IMR-90 (cell line): ENCODE data around the gene USH2A. TPM values are rescaled to one million over a fixed set of nuclear protein-coding genes. Genes with fewer than 3 reads are reported as not detected.

Experiments
- ATAC-seq: fragments of 200-7000 bp; cut with Tn5 transposase; 2 replicates; pipeline ENCODE4 v1.9.1; 2020; ENCODE audit warnings: low read depth, mild to moderate bottlenecking, moderate library complexity
- BruUV-seq: library from RNA; stranded (reverse); fragments of 400-500 nt; replicated peaks from 2 replicates; lab custom pipeline; 2021; lab: Mats Ljungman, UMichigan
- CTCF ChIA-PET: fragments of 300-600 bp; formaldehyde crosslinking; extraction: SDS; loops from one replicate; lab custom pipeline; 2021; ENCODE audit warnings: antibody characterized with exemption; lab: Yijun Ruan, JAX
- POLR2A ChIA-PET: fragments of 300-600 bp; sonication (Branson Sonifier 250); formaldehyde crosslinking; loops from one replicate; lab custom pipeline; 2022; ENCODE audit warnings: antibody characterized with exemption; ENCODE audit not compliant: unreplicated experiment; lab: Charles Lee
- DNase-seq: peaks from one replicate; pipeline ENCODE4 v3.0.0; 2013
- H2AFZ ChIP-seq: replicated peaks from 2 replicates; pipeline ENCODE3; 2013; ENCODE audit warnings: low read length, mild to moderate bottlenecking; ENCODE audit not compliant: poor library complexity
- H2AK5ac ChIP-seq: 2 replicates; pipeline ENCODE4 v1.6.1; 2013; ENCODE audit warnings: low read depth, low read length, inconsistent platforms
- H2AK9ac ChIP-seq: replicated peaks from 2 replicates; pipeline ENCODE3; 2013; ENCODE audit warnings: mild to moderate bottlenecking, low read depth, low read length, moderate library complexity; ENCODE audit not compliant: poor library complexity
- H2BK120ac ChIP-seq: 2 replicates; pipeline ENCODE4 v1.6.1; 2013; ENCODE audit warnings: low read depth, low read length, inconsistent platforms
- H2BK15ac ChIP-seq: 3 replicates; pipeline ENCODE4 v1.6.1; 2013; ENCODE audit warnings: low read depth, low read length, inconsistent platforms
- H2BK20ac ChIP-seq: 2 replicates; pipeline ENCODE4 v1.6.1; 2013; ENCODE audit warnings: low read depth, mild to moderate bottlenecking, inconsistent platforms, low read length, moderate library complexity
- H2BK5ac ChIP-seq: 2 replicates; pipeline ENCODE4 v1.6.1; 2013; ENCODE audit warnings: mild to moderate bottlenecking, low read depth, low read length, inconsistent platforms; ENCODE audit not compliant: poor library complexity, severe bottlenecking
- H3K14ac ChIP-seq: replicated peaks from 2 replicates; pipeline ENCODE4 v1.6.1; 2013; ENCODE audit warnings: low read depth, low read length, inconsistent platforms
- H3K18ac ChIP-seq: 2 replicates; pipeline ENCODE4 v1.6.1; 2013; ENCODE audit warnings: low read depth, low read length, control low read depth
- H3K23ac ChIP-seq: 2 replicates; pipeline ENCODE4 v1.6.1; 2013; ENCODE audit warnings: low read depth, low read length, inconsistent platforms
- H3K27ac ChIP-seq: 2 replicates; pipeline ENCODE4 v1.5.1; 2013; ENCODE audit warnings: mild to moderate bottlenecking, control low read depth, low read length; ENCODE audit not compliant: insufficient read depth
- H3K27me3 ChIP-seq: 2 replicates; pipeline ENCODE4 v1.6.1; 2013; ENCODE audit warnings: low read length; ENCODE audit not compliant: control insufficient read depth, insufficient read depth
- H3K36me3 ChIP-seq: 2 replicates; pipeline ENCODE4 v1.6.1; 2013; ENCODE audit warnings: low read length, mixed read lengths; ENCODE audit not compliant: control insufficient read depth, insufficient read depth
- H3K4ac ChIP-seq: 2 replicates; pipeline ENCODE4 v1.6.1; 2013; ENCODE audit warnings: low read depth, low read length, inconsistent platforms
- H3K4me1 ChIP-seq: 2 replicates; pipeline ENCODE4 v1.6.1; 2013; ENCODE audit warnings: low read length, mixed read lengths; ENCODE audit not compliant: control insufficient read depth, insufficient read depth
- H3K4me2 ChIP-seq: 2 replicates; pipeline ENCODE4 v1.6.1; 2013; ENCODE audit warnings: low read depth, mild to moderate bottlenecking, control low read depth, low read length, moderate library complexity
- H3K4me3 ChIP-seq: 2 replicates; pipeline ENCODE4 v1.5.1; 2013; ENCODE audit warnings: low read depth, mild to moderate bottlenecking, control low read depth, low read length, moderate library complexity; ENCODE audit not compliant: insufficient read depth
- H3K56ac ChIP-seq: 2 replicates; pipeline ENCODE4 v1.6.1; 2013; ENCODE audit warnings: low read length, inconsistent platforms; ENCODE audit not compliant: insufficient read depth; ENCODE audit errors: extremely low read depth
- H3K79me1 ChIP-seq, 2 experiments: 2 replicates each; pipeline ENCODE4 v1.6.1; 2013; ENCODE audit warnings: low read length in 2 of 2, inconsistent platforms in 1 of 2, low read depth in 1 of 2
- H3K9ac ChIP-seq: 2 replicates; pipeline ENCODE4 v1.6.1; 2013; ENCODE audit warnings: low read depth, low read length, control low read depth
- H3K9me1 ChIP-seq: 2 replicates; pipeline ENCODE4 v1.6.1; 2013; ENCODE audit warnings: low read length, inconsistent platforms; ENCODE audit not compliant: insufficient read depth
- H3K9me3 ChIP-seq: 2 replicates; pipeline ENCODE4 v1.6.1; 2013; ENCODE audit warnings: low read length; ENCODE audit not compliant: control insufficient read depth, insufficient read depth
- H4K20me1 ChIP-seq: 2 replicates; pipeline ENCODE4 v1.6.1; 2013; ENCODE audit warnings: low read length, inconsistent platforms; ENCODE audit not compliant: insufficient read depth
- H4K5ac ChIP-seq: 2 replicates; pipeline ENCODE4 v1.6.1; 2013; ENCODE audit warnings: mild to moderate bottlenecking, low read depth, low read length, control low read depth
- H4K8ac ChIP-seq, 2 experiments: 2 replicates each; pipeline ENCODE4 v1.6.1; 2013; ENCODE audit warnings: low read depth in 2 of 2, low read length in 2 of 2, control low read depth in 1 of 2, inconsistent platforms in 1 of 2
- H4K91ac ChIP-seq: 2 replicates; pipeline ENCODE4 v1.6.1; 2013; ENCODE audit warnings: low read depth, low read length, inconsistent platforms; ENCODE audit not compliant: insufficient read depth
- CEBPB ChIP-seq: IDR thresholded peaks from 2 replicates; pipeline ENCODE4 v1.6.1; 2012; ENCODE audit warnings: low read depth, low read length, improper control_type of control experiment
- POLR2A ChIP-seq: IDR thresholded peaks from 2 replicates; pipeline ENCODE4 v1.6.1; 2012; ENCODE audit warnings: mild to moderate bottlenecking, low read depth, low read length
- WGBS, 2 experiments: methylation state at CpG; one replicate each; pipeline versions ENCODE4 v1.1.5 to v1.1.7; 2013; ENCODE audit warnings: missing lambda C conversion rate in 2 of 2; ENCODE audit not compliant: insufficient read length in 1 of 2; ENCODE audit errors: extremely low coverage in 2 of 2; 5-methylcytosine and 5-hydroxymethylcytosine counted together
- dilution Hi-C: fragments of 300-500 bp; cut with HindIII; formaldehyde crosslinking; loops from one replicate; pipeline ENCODE4 v1.14.3; 2018; ENCODE audit warnings: low sequenced_read_pairs; ENCODE audit not compliant: unreplicated experiment
- in situ Hi-C: fragments of 300-500 bp; cut with MboI; formaldehyde crosslinking; loops from 3 replicates; pipeline ENCODE4 v1.14.3; 2019; ENCODE audit warnings: low sequenced_read_pairs, inconsistent platforms, mixed read lengths
- intact Hi-C: fragments of 100-400 bp; cut with micrococcal nuclease; formaldehyde crosslinking; loops from 2 replicates; pipeline ENCODE4 v1.10.0; 2022
- polyA plus RNA-seq, 3 experiments: library from polyadenylated mRNA; depleted of rRNA; stranded (reverse); fragments of >200 nt; gene quantifications; 2 replicates each; pipeline ENCODE4 v1.2.3, GENCODE V29; 2012; ENCODE audit warnings: low replicate concordance in 1 of 3
- total RNA-seq: library from RNA; depleted of rRNA; stranded (reverse); fragments of >200 nt; gene quantifications from 2 replicates; pipeline ENCODE4 v1.2.3, GENCODE V29; 2012

The USH2A gene
- total and polyA plus RNA-seq, 2 of the 4 experiments (the other 2 are of a cell fraction), result under 0.01 to 0.02 TPM

- Histone ChIP-seq H3K27ac (no peak overlapping the region), H3K23ac (no peak overlapping the region), H2AK5ac (no peak overlapping the region), H3K18ac (no peak overlapping the region), H3K4me2 (no peak overlapping the region), H4K20me1 (no peaks in the 10 kb centered on the region), H3K56ac (no peak overlapping the region), H3K14ac (no peak overlapping the region), H2BK5ac (no peak overlapping the region), H2AFZ (no peak overlapping the region), H2BK120ac (no peak overlapping the region), H2BK15ac (no peak overlapping the region), H4K5ac (no peak overlapping the region), H3K4ac (no peak overlapping the region), H3K27me3 (no peaks in the 10 kb centered on the region), H3K4me3 (no peak overlapping the region), H3K36me3 (no peaks in the 10 kb centered on the region), H3K9ac (no peak overlapping the region), H3K79me1 (no peaks in the 10 kb centered on the region), H4K8ac (no peak overlapping the region), H4K91ac (no peak overlapping the region), H2AK9ac (no peak overlapping the region), H2BK20ac (no peak overlapping the region), H3K4me1 (peaks cover 7% of the 10 kb centered on the region), H3K9me3 (no peaks in the 10 kb centered on the region), H3K9me1 (no peaks in the 10 kb centered on the region)
- in situ Hi-C loops (no loop called here), intact Hi-C loops (no loop called here), dilution Hi-C loops (no loop called here)
- TF ChIP-seq POLR2A, result no peak
- peak; percentile 96 for TF ChIP-seq CEBPB
- CTCF ChIA-PET, result no interaction called here
- no TSS peak for BruUV-seq
- POLR2A ChIA-PET, result no interaction called here
- DNase-seq (no peak), ATAC-seq (no peak)
- WGBS, 2 experiments, result no CpG with 5 or more reads among the region's 1 CpG
Measured at GRCh38 chr1:216212826-216213225, 210.4 kb downstream of the USH2A start.
